DMS 273 (cell line): ENCODE results near the gene ANHX.

Experiments
- DNase-seq: peaks from one replicate; lab custom pipeline; 2025; ENCODE audit not compliant: unreplicated experiment; lab: John Stamatoyannopoulos, UW

The ANHX gene

GRCh38 chr12:133203344-133204263, 32.1 kb downstream of the ANHX start:
- peak; percentile 20 for DNase-seq

DNA sequence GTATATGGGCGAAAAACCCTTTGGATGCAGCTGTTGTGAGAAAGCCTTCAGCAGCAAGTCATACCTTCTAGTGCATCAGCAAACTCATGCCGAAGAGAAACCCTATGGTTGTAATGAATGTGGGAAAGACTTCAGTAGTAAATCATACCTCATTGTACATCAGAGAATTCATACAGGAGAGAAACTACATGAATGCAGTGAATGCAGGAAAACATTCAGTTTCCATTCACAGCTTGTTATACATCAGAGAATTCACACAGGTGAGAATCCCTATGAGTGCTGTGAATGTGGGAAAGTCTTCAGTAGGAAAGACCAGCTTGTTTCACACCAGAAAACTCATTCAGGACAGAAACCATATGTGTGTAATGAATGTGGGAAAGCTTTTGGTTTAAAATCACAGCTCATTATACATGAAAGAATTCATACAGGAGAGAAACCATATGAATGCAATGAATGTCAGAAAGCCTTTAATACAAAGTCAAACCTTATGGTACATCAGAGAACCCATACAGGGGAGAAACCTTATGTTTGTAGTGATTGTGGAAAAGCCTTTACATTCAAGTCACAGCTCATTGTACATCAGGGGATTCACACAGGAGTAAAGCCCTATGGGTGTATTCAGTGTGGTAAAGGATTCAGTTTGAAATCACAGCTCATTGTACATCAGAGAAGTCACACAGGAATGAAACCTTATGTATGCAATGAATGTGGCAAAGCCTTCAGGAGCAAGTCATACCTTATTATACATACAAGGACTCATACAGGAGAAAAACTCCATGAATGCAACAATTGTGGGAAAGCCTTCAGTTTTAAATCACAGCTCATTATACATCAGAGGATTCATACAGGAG, 33.0 kb downstream of the ANHX start:
- no peak for DNase-seq

DNA sequence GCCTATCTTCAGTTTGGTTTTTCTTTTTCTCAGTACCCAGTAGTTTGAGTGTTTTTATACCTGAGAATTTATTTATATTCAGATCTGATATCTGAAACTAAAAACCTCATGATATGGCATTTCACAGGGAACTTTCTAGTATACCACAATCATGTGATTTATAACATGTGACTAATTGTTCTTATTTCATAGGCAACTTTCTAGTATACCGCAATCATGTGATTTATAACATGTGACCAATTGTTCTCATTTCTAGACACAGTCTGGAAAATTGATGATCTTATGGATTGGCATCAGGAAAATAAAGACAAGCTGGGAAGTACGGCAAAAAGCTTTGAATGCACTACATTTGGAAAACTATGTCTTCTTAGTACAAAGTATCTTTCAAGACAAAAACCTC, 33.8 kb downstream of the ANHX start:
- no peak for DNase-seq

DNA sequence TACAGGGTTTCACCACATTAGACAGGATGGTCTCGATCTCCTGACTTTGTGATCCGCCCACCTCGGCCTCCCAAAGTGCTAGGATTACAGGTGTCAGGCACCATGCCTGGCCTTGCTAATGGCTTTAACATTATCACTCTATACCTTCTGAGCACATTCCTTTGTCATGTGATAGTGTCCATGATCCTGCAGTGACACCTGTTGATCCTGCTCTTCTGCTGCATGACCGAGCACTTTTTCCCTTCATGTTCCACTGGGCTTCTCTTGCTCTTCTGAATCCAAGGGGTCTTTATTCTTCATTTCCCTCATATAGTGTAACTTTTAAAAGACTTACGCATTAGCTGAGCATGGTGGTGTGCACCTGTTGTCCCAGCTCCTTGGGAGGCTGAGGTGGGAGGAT, 42.8 kb downstream of the ANHX start:
- no peak for DNase-seq

GRCh38 chr12:133190176-133190575, 45.5 kb downstream of the ANHX start:
- no peak for DNase-seq

DNA sequence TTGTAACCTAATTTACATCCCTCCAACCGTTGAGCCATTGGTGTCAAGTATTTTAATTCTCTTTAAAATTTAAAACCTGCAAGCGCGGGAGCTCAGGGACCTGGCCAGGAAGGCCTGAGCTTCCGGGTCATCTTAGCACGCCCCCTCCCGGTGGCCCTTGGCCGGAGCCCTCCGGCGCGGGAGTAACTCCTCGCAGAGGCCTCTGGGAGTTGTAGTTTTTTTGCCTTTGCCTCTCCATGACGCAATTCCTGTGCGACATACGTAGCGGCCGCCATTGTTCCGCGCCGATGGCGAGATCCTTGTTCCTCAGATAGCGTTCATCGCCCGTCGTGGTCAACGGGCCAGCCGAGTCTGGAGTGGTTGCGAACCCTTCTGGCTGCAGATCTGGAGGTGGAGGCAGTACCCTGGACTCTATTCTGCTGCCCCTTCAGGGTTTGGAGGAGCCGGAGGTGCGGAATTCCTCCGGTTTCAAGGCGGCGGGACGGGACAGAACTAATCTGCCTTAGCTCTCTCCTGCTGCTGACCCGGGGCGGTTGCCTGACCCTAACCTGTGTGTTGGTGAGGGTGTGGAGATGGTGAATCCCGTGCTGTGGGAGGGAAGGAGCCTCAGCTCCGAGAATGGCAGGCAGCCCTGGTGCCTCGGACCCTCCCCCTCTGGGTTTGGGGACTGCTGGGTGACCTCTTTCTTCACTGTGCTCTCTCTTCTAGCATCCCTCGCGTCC, 54.3 kb downstream of the ANHX start, which contains the start of gene ZNF268:
TSS of gene ZNF268 (plus strand) at position 258 of the 722 bp plus-strand sequence. CDS start 503 bp downstream, outside the sequence.
- peak; percentile 97 for DNase-seq

GRCh38 chr12:133180669-133181068, 55.0 kb downstream of the ANHX start:
- DNase-seq = no peak

DNA sequence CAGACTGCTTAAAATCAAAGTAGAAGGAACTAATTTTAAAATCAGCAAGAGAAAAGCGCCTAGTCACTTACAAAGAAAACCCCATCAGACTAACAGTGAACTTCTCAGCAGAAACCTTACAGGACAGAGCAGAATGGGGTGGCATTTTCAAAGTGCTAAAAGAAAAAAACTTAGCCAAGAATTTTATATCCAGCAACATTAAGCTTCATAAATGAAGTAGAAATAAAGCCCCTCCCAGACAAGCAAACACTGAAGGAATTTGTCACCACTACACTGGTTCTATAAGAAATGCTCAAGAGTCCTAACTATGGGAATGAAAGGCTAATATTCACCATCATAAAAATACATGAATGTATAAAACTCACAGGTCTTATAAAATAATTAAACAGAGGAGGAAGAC, 60.8 kb downstream of the ANHX start:
- DNase-seq = no peak

GRCh38 chr12:133172491-133172890, 63.2 kb downstream of the ANHX start:
- no peak for DNase-seq
